Glutamatergic neuron (in vitro differentiated cells): Measurements from ENCODE around the gene NMNAT3. TPM values are rescaled to one million over a fixed set of nuclear protein-coding genes. Genes with fewer than 3 reads are reported as not detected.

Experiments used
- DNase-seq: peaks from one replicate; pipeline ENCODE4 v3.0.0; 2022
- H3K27ac Mint-ChIP-seq: one replicate; pipeline ENCODE4 v1.8.0; 2020; ENCODE audit warnings: mild to moderate bottlenecking, mixed read lengths, inconsistent platforms; ENCODE audit not compliant: unreplicated experiment
- H3K27me3 Mint-ChIP-seq: one replicate; pipeline ENCODE4 v1.8.0; 2020; ENCODE audit warnings: mild to moderate bottlenecking, moderate library complexity, mixed read lengths, inconsistent platforms; ENCODE audit not compliant: unreplicated experiment
- H3K36me3 Mint-ChIP-seq: one replicate; pipeline ENCODE4 v1.8.0; 2020; ENCODE audit warnings: mild to moderate bottlenecking, mixed read lengths, inconsistent platforms; ENCODE audit not compliant: unreplicated experiment
- H3K4me1 Mint-ChIP-seq: one replicate; pipeline ENCODE4 v1.8.0; 2020; ENCODE audit warnings: mild to moderate bottlenecking, low read depth, mixed read lengths, inconsistent platforms; ENCODE audit not compliant: unreplicated experiment
- H3K4me3 Mint-ChIP-seq: one replicate; pipeline ENCODE4 v1.8.0; 2020; ENCODE audit warnings: mild to moderate bottlenecking, mixed read lengths, inconsistent platforms; ENCODE audit not compliant: unreplicated experiment
- H3K9me3 Mint-ChIP-seq: one replicate; pipeline ENCODE4 v1.8.0; 2020; ENCODE audit warnings: mild to moderate bottlenecking, moderate library complexity, mixed read lengths, inconsistent platforms; ENCODE audit not compliant: unreplicated experiment
- total RNA-seq: library from RNA; stranded (reverse); fragmentation: NEBNext Ultra II Directional; extraction: Animal tissue kit (Norgen Biotek cat#: 25700); gene quantifications from one replicate; pipeline ENCODE4 v1.2.1, GENCODE V29; 2021; ENCODE audit not compliant: unreplicated experiment
- TF ChIP-seq, protein P1 (sequence below): fragments of 200-600 bp; sonication (generic); IDR thresholded peaks from one replicate; pipeline ENCODE4 v1.5.0; 2021; ENCODE audit not compliant: partially characterized antibody, unreplicated experiment

Gene NMNAT3
- total RNA-seq, 1 donor from 2014 or later, result 0.61 TPM

DNA sequence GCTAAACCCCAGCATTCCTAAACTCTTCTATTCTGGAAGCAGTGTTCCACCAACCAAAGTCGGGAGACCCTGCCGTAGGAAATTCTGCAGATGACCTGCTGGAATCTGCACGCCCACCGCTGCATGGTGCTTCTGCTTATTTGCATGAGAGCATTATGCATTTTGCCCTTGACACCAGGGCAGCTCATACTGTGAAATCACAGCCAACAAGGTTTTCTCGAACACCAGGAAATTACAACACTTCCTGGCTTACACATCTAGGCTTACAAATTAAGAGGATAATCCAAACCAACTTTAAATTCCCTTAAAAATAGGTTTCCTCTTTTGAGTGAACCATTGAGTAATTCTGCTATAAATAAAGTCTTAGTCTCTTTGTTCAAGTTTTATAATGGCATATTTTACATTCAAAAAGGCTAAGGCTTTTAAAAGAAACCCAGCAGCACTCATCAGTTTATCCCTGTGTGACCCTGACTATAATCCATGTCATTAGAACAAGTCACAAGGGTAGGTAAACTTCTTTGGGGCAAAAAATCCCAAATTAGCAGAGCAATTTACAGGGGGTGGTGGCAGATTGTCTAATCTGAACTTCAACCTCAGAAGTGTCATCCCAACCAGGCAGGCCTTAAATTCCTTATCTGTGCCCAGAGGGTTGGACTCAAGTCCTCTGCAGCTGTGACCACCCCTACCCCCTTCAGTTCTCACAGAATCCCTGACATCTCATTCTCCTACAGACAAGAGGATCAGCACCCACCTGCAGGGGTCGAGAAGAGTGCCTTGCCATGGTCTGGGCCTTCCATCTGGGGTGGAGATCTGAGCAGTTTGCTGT, 104.7 kb downstream of the NMNAT3 start:
- Mint-ChIP-seq H3K4me1 (no peaks in the 10 kb centered on the region), H3K27me3 (peaks cover 4% of the 10 kb centered on the region), H3K27ac (no peak overlapping the region), H3K4me3 (no peak overlapping the region), H3K9me3 (peaks cover 12% of the 10 kb centered on the region), H3K36me3 (peaks cover 23% of the 10 kb centered on the region)
- TF ChIP-seq, protein P1, sequence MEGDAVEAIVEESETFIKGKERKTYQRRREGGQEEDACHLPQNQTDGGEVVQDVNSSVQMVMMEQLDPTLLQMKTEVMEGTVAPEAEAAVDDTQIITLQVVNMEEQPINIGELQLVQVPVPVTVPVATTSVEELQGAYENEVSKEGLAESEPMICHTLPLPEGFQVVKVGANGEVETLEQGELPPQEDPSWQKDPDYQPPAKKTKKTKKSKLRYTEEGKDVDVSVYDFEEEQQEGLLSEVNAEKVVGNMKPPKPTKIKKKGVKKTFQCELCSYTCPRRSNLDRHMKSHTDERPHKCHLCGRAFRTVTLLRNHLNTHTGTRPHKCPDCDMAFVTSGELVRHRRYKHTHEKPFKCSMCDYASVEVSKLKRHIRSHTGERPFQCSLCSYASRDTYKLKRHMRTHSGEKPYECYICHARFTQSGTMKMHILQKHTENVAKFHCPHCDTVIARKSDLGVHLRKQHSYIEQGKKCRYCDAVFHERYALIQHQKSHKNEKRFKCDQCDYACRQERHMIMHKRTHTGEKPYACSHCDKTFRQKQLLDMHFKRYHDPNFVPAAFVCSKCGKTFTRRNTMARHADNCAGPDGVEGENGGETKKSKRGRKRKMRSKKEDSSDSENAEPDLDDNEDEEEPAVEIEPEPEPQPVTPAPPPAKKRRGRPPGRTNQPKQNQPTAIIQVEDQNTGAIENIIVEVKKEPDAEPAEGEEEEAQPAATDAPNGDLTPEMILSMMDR, result no peak
- DNase-seq, result no peak

DNA sequence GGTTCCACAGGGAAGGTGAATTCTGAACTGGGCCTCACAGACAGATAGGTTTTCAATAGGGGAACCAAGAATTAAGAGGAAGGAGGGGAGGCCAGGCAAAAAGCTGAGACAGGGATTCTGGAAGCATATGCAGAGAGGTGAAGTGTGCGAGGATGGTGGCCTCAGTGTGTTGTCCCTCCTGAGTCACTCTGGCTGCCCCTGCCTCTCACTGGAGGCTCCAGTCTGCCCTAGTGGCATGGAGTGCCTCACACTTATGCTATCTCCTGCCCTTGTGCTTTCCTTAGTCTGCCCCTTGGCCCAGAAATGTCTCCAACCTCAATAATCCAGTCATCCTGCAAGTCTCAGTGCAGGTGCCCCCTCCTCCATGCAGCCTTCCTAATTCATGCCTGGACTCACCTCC, 106.1 kb downstream of the NMNAT3 start:
- peaks cover 23% of the 10 kb centered on the region for H3K36me3 Mint-ChIP-seq
- DNase-seq, result no peak
- TF ChIP-seq, protein P1, result no peak
- H3K9me3 Mint-ChIP-seq, result peaks cover 12% of the 10 kb centered on the region
- no peak overlapping the region for H3K4me3 Mint-ChIP-seq
- no peak overlapping the region for H3K27ac Mint-ChIP-seq
- H3K27me3 Mint-ChIP-seq, result peaks cover 4% of the 10 kb centered on the region
- no peaks in the 10 kb centered on the region for H3K4me1 Mint-ChIP-seq

DNA sequence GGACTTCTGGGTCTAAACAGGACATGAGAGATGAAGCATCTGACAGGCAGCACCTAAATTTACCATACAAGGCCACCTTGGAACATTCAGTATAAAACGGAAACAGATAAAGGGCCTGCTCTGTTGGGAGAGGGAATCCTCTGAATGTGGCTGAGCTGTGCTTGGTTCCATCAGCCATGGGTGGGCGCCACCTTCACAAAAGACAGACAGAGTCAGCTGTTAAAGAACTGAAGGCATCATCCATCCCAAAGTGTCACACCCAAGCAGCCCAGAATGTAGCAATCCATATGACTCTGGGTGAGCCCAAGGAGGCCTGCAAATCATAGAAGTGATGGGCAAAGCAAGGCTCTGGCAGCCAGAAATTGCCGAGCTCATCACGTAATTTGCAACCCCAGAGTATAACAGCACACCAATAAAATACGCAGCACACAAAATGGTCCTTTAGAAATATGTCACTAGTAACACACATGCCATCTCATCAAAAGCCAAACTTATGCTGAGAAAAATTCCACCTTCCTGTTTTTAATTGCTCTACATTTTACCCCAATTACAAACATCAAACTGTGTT, 113.4 kb downstream of the NMNAT3 start:
- DNase-seq, result peak; percentile 54
- peaks cover 6% of the 10 kb centered on the region for H3K4me1 Mint-ChIP-seq
- H3K27me3 Mint-ChIP-seq, result peaks cover 4% of the 10 kb centered on the region
- H3K27ac Mint-ChIP-seq, result no peak overlapping the region
- TF ChIP-seq, protein P1, result peak; percentile 3
- no peak overlapping the region for H3K4me3 Mint-ChIP-seq
- H3K36me3 Mint-ChIP-seq, result no peaks in the 10 kb centered on the region
- H3K9me3 Mint-ChIP-seq, result no peaks in the 10 kb centered on the region

DNA sequence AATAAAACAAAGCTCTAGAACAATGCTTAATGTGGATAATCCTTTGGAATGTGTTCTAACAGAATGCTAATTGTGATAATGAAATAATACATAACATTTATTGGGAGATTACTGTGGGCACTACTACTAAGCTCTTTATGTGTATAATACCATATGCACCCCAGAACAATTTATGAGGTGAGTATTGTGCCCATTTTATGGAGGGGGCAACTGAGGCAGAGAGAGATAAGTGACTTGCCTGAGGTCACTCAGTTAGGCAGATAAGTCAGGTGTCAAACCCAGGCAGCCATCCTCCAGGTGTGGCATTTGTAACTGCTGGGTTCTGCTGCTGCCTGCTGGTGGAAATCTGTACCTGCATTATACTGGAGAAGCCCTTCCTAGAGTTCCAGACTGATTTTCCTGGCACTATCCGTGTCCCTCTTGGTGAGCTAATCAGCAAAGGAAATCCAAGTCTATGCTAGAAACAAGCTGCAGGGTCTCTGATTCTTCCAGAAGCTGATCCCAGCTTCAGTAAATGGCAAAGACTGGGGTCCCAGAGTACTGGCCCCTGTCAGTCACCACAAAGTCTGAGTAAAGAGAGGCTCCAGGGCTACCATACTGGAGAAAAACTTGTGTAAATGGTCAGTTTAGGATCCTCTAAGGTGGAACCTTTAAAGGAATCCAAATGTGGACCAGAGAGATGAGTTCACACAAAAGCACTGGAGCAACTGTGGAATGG, 115.7 kb downstream of the NMNAT3 start:
- H3K4me3 Mint-ChIP-seq, result no peak overlapping the region
- no peaks in the 10 kb centered on the region for H3K27me3 Mint-ChIP-seq
- H3K9me3 Mint-ChIP-seq, result no peaks in the 10 kb centered on the region
- H3K27ac Mint-ChIP-seq, result no peak overlapping the region
- no peaks in the 10 kb centered on the region for H3K36me3 Mint-ChIP-seq
- TF ChIP-seq, protein P1, result peak; percentile 72
- peak; percentile 53 for DNase-seq
- peaks cover 20% of the 10 kb centered on the region for H3K4me1 Mint-ChIP-seq
